Measurements from ENCODE around the gene GLIS1.
"Not testable (repeated sequence)": the region's sequence is repeated elsewhere in the genome, so short reads cannot be mapped to it uniquely, and the experiment has no call there.

Gene GLIS1

GRCh38 chr1:53654216-53655210, 84.5 kb downstream of the GLIS1 start:
- no peak for DNase-seq (ENCODE audit: low read depth in 2 of 2)

GRCh38 chr1:53653631-53654030, 85.3 kb downstream of the GLIS1 start:
- DNase-seq (ENCODE audit: low read depth in 2 of 2) = no peak

- DNase-seq (ENCODE audit: low read depth in 2 of 2) = no peak
Observed at GRCh38 chr1:53653200-53653575, 85.8 kb downstream of the GLIS1 start.

- no peak for DNase-seq (ENCODE audit: low read depth in 2 of 2)
Observed at GRCh38 chr1:53652441-53653199, 86.3 kb downstream of the GLIS1 start.

GRCh38 chr1:53651356-53651755, 87.6 kb downstream of the GLIS1 start:
- DNase-seq (ENCODE audit: low read depth in 2 of 2) = no peak

- no peak for DNase-seq (ENCODE audit: low read depth in 2 of 2)
Observed at GRCh38 chr1:53648516-53648915, 90.4 kb downstream of the GLIS1 start.

GRCh38 chr1:53647915-53648314, 91.0 kb downstream of the GLIS1 start:
- DNase-seq (ENCODE audit: low read depth in 2 of 2) = not testable (repeated sequence)

- no peak for DNase-seq (ENCODE audit: low read depth in 2 of 2)
Observed at GRCh38 chr1:53646732-53647131, 92.2 kb downstream of the GLIS1 start.

GRCh38 chr1:53645690-53646078, 93.3 kb downstream of the GLIS1 start:
- no peak for DNase-seq (ENCODE audit: low read depth in 2 of 2)

- DNase-seq (ENCODE audit: low read depth in 2 of 2) = no peak
Observed at GRCh38 chr1:53644909-53645689, 93.9 kb downstream of the GLIS1 start.

GRCh38 chr1:53644496-53644895, 94.5 kb downstream of the GLIS1 start:
- no peak for DNase-seq (ENCODE audit: low read depth in 2 of 2)

- no peak for DNase-seq (ENCODE audit: low read depth in 2 of 2)
Observed at GRCh38 chr1:53643881-53644390, 95.0 kb downstream of the GLIS1 start.

- DNase-seq (ENCODE audit: low read depth in 2 of 2) = no peak
Observed at GRCh38 chr1:53643041-53643880, 95.7 kb downstream of the GLIS1 start.

- no peak for DNase-seq (ENCODE audit: low read depth in 2 of 2)
Observed at GRCh38 chr1:53642607-53643006, 96.4 kb downstream of the GLIS1 start.

- no peak for DNase-seq (ENCODE audit: low read depth in 2 of 2)
Observed at GRCh38 chr1:53642215-53642555, 96.8 kb downstream of the GLIS1 start.

GRCh38 chr1:53641481-53642214, 97.3 kb downstream of the GLIS1 start:
- no peak for DNase-seq (ENCODE audit: low read depth in 2 of 2)

- no peak for DNase-seq (ENCODE audit: low read depth in 2 of 2)
Observed at GRCh38 chr1:53640701-53641075, 98.3 kb downstream of the GLIS1 start.

GRCh38 chr1:53639996-53640700, 98.8 kb downstream of the GLIS1 start:
- DNase-seq (ENCODE audit: low read depth in 2 of 2) = no peak

- no peak for DNase-seq (ENCODE audit: low read depth in 2 of 2)
Observed at GRCh38 chr1:53639251-53639763, 99.7 kb downstream of the GLIS1 start.

Measured in stimulated activated CD8-positive, alpha-beta memory T cell treated with anti-CD3 and anti-CD28 coated beads, Interleukin-2, amount 100 ng/mL, for 48 hours (primary cell).